Measurements from ENCODE around the gene APPBP2. TPM values are rescaled to one million over a fixed set of nuclear protein-coding genes. Genes with fewer than 3 reads are reported as not detected.

The APPBP2 gene
- total and polyA plus RNA-seq, 2 of the 8 experiments (the other 6 are each of a cell fraction or from before 2014, with no cell fraction given): 3.3 to 18.0 TPM

DNA sequence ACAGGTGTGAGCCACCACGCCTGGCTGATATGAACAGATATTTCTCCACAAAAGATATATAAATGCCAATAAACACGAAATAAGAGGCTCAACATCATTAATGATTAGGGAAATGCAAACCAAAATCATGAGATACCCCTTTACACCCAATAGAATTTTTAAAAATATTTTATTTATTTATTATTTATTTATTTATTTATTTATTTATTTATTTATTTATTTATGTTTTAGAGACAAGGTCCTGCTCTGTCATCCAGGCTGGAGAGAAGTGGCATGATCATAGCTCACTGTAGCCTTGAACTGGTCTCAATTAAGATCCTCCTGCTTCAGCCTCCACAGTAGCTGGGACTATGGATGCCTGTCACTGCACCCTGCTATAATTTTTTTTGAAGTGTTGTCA, 30.8 kb downstream of the APPBP2 start:
- POLR2A ChIA-PET (ENCODE audit: partially characterized antibody): no interaction called here
- H3K36me3 ChIP-seq (ENCODE audit: control insufficient read depth in 2 of 4, insufficient read depth in 4 of 4, low read length in 3 of 4): peaks cover 0 to 60% (median 30%) of the 10 kb centered on the region in 4 experiments; a peak in 6 of 8 replicates
- no peak overlapping the region for H3K4me3 ChIP-seq (ENCODE audit: extremely low read depth in 1 of 4, insufficient read depth in 2 of 4, low read depth in 3 of 4, low read length in 4 of 4)
- no peak overlapping the region for H2BK20ac ChIP-seq (ENCODE audit: low read length)
- no peaks in the 10 kb centered on the region for H3K27me3 ChIP-seq (replicated peaks in 1 of 4; ENCODE audit: control insufficient read depth in 3 of 4, extremely low read depth in 1 of 4, insufficient read depth in 3 of 4, low read length in 3 of 4)
- H4K5ac ChIP-seq (ENCODE audit: insufficient read length, low read depth, low read length): no peak overlapping the region
- DNase-seq (ENCODE audit: low read depth in 1 of 2, low spot score in 2 of 2): no peak
- no peak overlapping the region for H2BK15ac ChIP-seq (ENCODE audit: low read length)
- no peak overlapping the region for H3K23ac ChIP-seq (ENCODE audit: insufficient read length)
- H4K8ac ChIP-seq (ENCODE audit: extremely low read depth, insufficient read depth, low read length): no peak overlapping the region
- no peak for FAIRE-seq
- peaks cover 35 to 38% of the 10 kb centered on the region in 2 experiments for H3K9me3 ChIP-seq (ENCODE audit: insufficient read depth in 2 of 2, low read depth in 1 of 2, low read length in 1 of 2)
- H3K18ac ChIP-seq (ENCODE audit: extremely low read depth, low read length): no peak overlapping the region
- no peaks in the 10 kb centered on the region for H3K4me1 ChIP-seq (replicated peaks in 1 of 4; ENCODE audit: control insufficient read depth in 3 of 4, insufficient read depth in 4 of 4, low read length in 3 of 4)
- CTCF ChIA-PET (ENCODE audit: partially characterized antibody): interaction anchor here (0.6 kb wide), 2 partner anchors 90 to 119 kb away, joined by 3 to 4 read pairs; no protein-coding TSS in a partner anchor
- no peaks in the 10 kb centered on the region for H4K20me1 ChIP-seq (replicated peaks in 1 of 2; ENCODE audit: control insufficient read depth in 1 of 2, insufficient read depth in 2 of 2, low read length in 2 of 2)
- H4K91ac ChIP-seq (replicated peaks; ENCODE audit: insufficient read length, low read length): no peak overlapping the region
- WGBS, 2 experiments (ENCODE audit: extremely low coverage in 1 of 2, insufficient coverage in 1 of 2, insufficient read length in 1 of 2, insufficient replicate concordance in 2 of 2, low coverage in 1 of 2, low lambda C conversion rate in 2 of 2, missing lambda C conversion rate in 1 of 2): 89% methylated on average over 2 of the region's 2 CpGs; no CpG with 5 or more reads in 1 of the 2 experiments
- H3K4ac ChIP-seq (replicated peaks; ENCODE audit: insufficient read length, low read depth, low read length): no peak overlapping the region
- no peak overlapping the region for H3K27ac ChIP-seq (ENCODE audit: low read depth, low read length)
- H3K79me1 ChIP-seq (ENCODE audit: low read depth, low read length): no peaks in the 10 kb centered on the region
- no peaks in the 10 kb centered on the region for H3K23me2 ChIP-seq (ENCODE audit: low read depth, low read length)
- no peak overlapping the region for H2AFZ ChIP-seq (ENCODE audit: low read length)
- H2BK12ac ChIP-seq (ENCODE audit: low read depth, low read length): no peak overlapping the region
- no peak overlapping the region for H3K4me2 ChIP-seq (ENCODE audit: insufficient read depth in 1 of 2, low read depth in 2 of 2, low read length in 2 of 2)
- no peak overlapping the region for H3K14ac ChIP-seq (ENCODE audit: insufficient read length)
- no peak overlapping the region for H3K9ac ChIP-seq (replicated peaks in 1 of 4; ENCODE audit: extremely low read depth in 1 of 4, low read depth in 3 of 4, low read length in 3 of 4)
- H2BK120ac ChIP-seq (replicated peaks; ENCODE audit: low read depth, low read length): no peak overlapping the region
- H2AK5ac ChIP-seq (ENCODE audit: low read depth, low read length): no peak overlapping the region
- TF ChIP-seq EP300 (IDR thresholded peaks at IDR 0.05; ENCODE audit: borderline replicate concordance in 1 of 2, low read depth in 2 of 2, low read length in 2 of 2) (no peak), POLR2AphosphoS5 (IDR thresholded peaks at IDR 0.05; ENCODE audit: low read depth, low read length) (no peak), RNF2 (IDR thresholded peaks at IDR 0.05; ENCODE audit: borderline replicate concordance, low read depth, low read length, missing control alignments, poor library complexity, severe bottlenecking) (no peak)
- H3K79me2 ChIP-seq (ENCODE audit: control insufficient read depth in 1 of 2, insufficient read depth in 2 of 2, low read length in 2 of 2): peaks cover 0 to 2% of the 10 kb centered on the region in 2 experiments; a peak in 1 of 4 replicates
- no peak overlapping the region for H3K56ac ChIP-seq (replicated peaks; ENCODE audit: insufficient read length, low read depth, low read length)
- H2BK5ac ChIP-seq (ENCODE audit: low read depth, low read length): no peak overlapping the region

All from H1 (cell line).